HCT116 (cell line): ENCODE measurements around the gene TVP23A. TPM values are rescaled to one million over a fixed set of nuclear protein-coding genes. Genes with fewer than 3 reads are reported as not detected.

Experiments
- ATAC-seq: fragments of 200-7000 bp; cut with Tn5 transposase; 2 replicates; pipeline ENCODE4 v1.9.1; 2020; ENCODE audit warnings: mild to moderate bottlenecking, moderate library complexity
- BruUV-seq: library from RNA; stranded (reverse); fragments of 400-500 nt; replicated peaks from 2 replicates; lab custom pipeline; 2021; lab: Mats Ljungman, UMichigan
- CTCF ChIA-PET: fragments of 300-600 bp; sonication (Branson Sonifier 250); formaldehyde crosslinking; loops from one replicate; lab custom pipeline; 2021; ENCODE audit warnings: antibody characterized with exemption; lab: Charles Lee
- POLR2A ChIA-PET: fragments of 300-600, 350-600 bp; sonication (Branson Sonifier 250); formaldehyde crosslinking; loops from one replicate; lab custom pipeline; 2021; ENCODE audit warnings: antibody characterized with exemption; lab: Charles Lee
- RAD21 ChIA-PET, 2 experiments: fragments of 300-600 bp; sonication (Branson Sonifier 250); formaldehyde crosslinking; loops; one replicate each; lab custom pipeline; 2023; ENCODE audit warnings: low total read pairs in 2 of 2; ENCODE audit not compliant: uncharacterized antibody in 2 of 2, unreplicated experiment in 2 of 2, low non-redundant PET in 1 of 2; lab: Charles Lee
- DNase-seq: peaks from one replicate; pipeline ENCODE4 v3.0.0-alpha.2; 2010; ENCODE audit warnings: low read depth, low spot score
- H2AFZ ChIP-seq: fragments of 200-600 bp; shearing (Covaris generic), sonication (generic); 2 replicates; pipeline ENCODE4 v1.6.1; 2017; ENCODE audit warnings: low read depth, mixed run types, mixed read lengths, antibody characterized with exemption, low read length; ENCODE audit not compliant: poor library complexity, severe bottlenecking
- H3K27ac ChIP-seq: 2 replicates; pipeline ENCODE4 v1.5.1; 2012; ENCODE audit warnings: low read depth, low read length
- H3K27me3 ChIP-seq: fragments of 200-600 bp; sonication (generic); 2 replicates; pipeline ENCODE4 v1.6.1; 2016; ENCODE audit warnings: mixed run types, low read length, mixed read lengths; ENCODE audit not compliant: insufficient read depth
- H3K36me3 ChIP-seq, 2 experiments: fragments of 200-500 bp in 1 of 2; fragments of 200-600 bp in 1 of 2; sonication (Bioruptor generic) in 1 of 2; sonication (generic) in 1 of 2; 2 replicates each; pipeline versions ENCODE4 v1.5.1 to v1.6.1; 2014 to 2016; ENCODE audit warnings: low read length in 2 of 2, inconsistent platforms in 1 of 2, mixed read lengths in 1 of 2, mixed run types in 1 of 2; ENCODE audit not compliant: insufficient read depth in 2 of 2, control insufficient read depth in 1 of 2
- H3K4me1 ChIP-seq, 2 experiments: fragments of 200-600 bp in 1 of 2; sonication (generic) in 1 of 2; 2 replicates each; pipeline versions ENCODE4 v1.5.1 to v1.6.1; 2012 to 2017; ENCODE audit warnings: low read length in 2 of 2, inconsistent platforms in 1 of 2, mild to moderate bottlenecking in 1 of 2, mixed read lengths in 1 of 2, mixed run types in 1 of 2, moderate library complexity in 1 of 2; ENCODE audit not compliant: insufficient read depth in 2 of 2, control insufficient read depth in 1 of 2
- H3K4me2 ChIP-seq: fragments of 200-600 bp; sonication (generic); 2 replicates; pipeline ENCODE4 v1.6.1; 2017; ENCODE audit warnings: mixed run types, low read length, mixed read lengths
- H3K4me3 ChIP-seq, 2 experiments: fragments of 200-600 bp in 1 of 2; sonication (generic) in 1 of 2; replicated peaks in 1 of 2; 2 replicates each; pipeline ENCODE4 v1.5.1; 2011 to 2016; ENCODE audit warnings: low read length in 2 of 2, control low read depth in 1 of 2, low read depth in 1 of 2, mild to moderate bottlenecking in 1 of 2, mixed read lengths in 1 of 2, mixed run types in 1 of 2
- H3K79me2 ChIP-seq: fragments of 200-600 bp; sonication (generic); 2 replicates; pipeline ENCODE4 v1.6.1; 2017; ENCODE audit warnings: mild to moderate bottlenecking, mixed run types, low read length, moderate library complexity, mixed read lengths; ENCODE audit not compliant: insufficient read depth
- H3K9ac ChIP-seq: fragments of 200-600 bp; sonication (generic); 2 replicates; pipeline ENCODE4 v1.6.1; 2016; ENCODE audit warnings: low read length, mixed read lengths
- H3K9me2 ChIP-seq: fragments of 200-600 bp; sonication (generic), shearing (Covaris generic); 2 replicates; pipeline ENCODE4 v1.6.1; 2017; ENCODE audit warnings: mixed run types, mild to moderate bottlenecking, moderate library complexity; ENCODE audit not compliant: insufficient read depth
- H3K9me3 ChIP-seq, 2 experiments: fragments of 200-500 bp in 1 of 2; fragments of 200-600 bp in 1 of 2; sonication (Bioruptor generic) in 1 of 2; sonication (generic) in 1 of 2; 2 replicates each; pipeline ENCODE4 v1.6.1; 2014 to 2017; ENCODE audit warnings: low read length in 2 of 2, mixed read lengths in 2 of 2, inconsistent platforms in 1 of 2, low read depth in 1 of 2, mild to moderate bottlenecking in 1 of 2, mixed run types in 1 of 2, moderate library complexity in 1 of 2; ENCODE audit not compliant: control insufficient read depth in 1 of 2, insufficient read depth in 1 of 2
- H4K20me1 ChIP-seq: fragments of 200-600 bp; sonication (generic), shearing (Covaris generic); 2 replicates; pipeline ENCODE4 v1.6.1; 2017; ENCODE audit warnings: mixed run types, mild to moderate bottlenecking, moderate library complexity; ENCODE audit not compliant: insufficient read depth
- EZH2 ChIP-seq: fragments of 200-600 bp; sonication (generic); IDR thresholded peaks from 2 replicates; pipeline ENCODE4 v1.6.1; 2017; ENCODE audit warnings: antibody characterized with exemption, mixed run types
- ZFX ChIP-seq: fragments of 450-650 bp; IDR thresholded peaks from 2 replicates; pipeline ENCODE4 v1.6.1; 2017
- intact Hi-C: fragments of 100-400 bp; cut with micrococcal nuclease; formaldehyde crosslinking; loops from 2 replicates; pipeline ENCODE4 v1.10.0; 2022
- total RNA-seq: library from RNA; stranded (reverse); gene quantifications from one replicate; pipeline ENCODE4 v1.2.1, GENCODE V29; 2021; ENCODE audit not compliant: unreplicated experiment
- TF ChIP-seq, protein P1 (sequence below): IDR thresholded peaks from 2 replicates; pipeline ENCODE4 v1.6.1; 2012; ENCODE audit warnings: low read depth

TVP23A gene
- total RNA-seq, 1 experiment from 2014 or later: not detected

DNA sequence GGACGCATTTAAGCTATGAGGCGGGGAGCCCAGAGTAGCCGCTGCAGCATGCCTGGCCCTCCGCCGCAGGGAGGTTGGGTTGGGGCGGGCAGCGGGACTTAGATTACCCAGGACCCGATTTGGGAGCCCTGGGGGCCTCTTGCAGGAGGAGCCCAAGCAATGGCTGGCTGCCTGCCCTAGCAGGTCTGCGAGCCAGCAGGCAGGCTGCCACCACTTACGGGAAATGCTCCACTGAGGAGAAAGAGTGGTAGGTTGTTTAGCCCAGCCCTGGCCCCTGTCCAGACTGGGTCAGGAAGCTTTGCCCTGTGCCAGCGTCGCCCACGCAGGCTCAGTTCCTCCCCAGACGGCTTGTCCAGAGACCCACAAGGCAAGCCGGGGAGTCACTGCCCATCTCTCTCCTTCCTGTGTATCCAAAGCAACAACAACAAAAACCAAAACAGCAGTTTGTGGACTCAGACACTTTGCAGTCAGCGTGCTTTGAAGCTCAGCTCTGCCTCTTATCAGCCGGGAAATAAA is 10.3 kb upstream of the TVP23A start (continued):
- TF ChIP-seq, protein P1, sequence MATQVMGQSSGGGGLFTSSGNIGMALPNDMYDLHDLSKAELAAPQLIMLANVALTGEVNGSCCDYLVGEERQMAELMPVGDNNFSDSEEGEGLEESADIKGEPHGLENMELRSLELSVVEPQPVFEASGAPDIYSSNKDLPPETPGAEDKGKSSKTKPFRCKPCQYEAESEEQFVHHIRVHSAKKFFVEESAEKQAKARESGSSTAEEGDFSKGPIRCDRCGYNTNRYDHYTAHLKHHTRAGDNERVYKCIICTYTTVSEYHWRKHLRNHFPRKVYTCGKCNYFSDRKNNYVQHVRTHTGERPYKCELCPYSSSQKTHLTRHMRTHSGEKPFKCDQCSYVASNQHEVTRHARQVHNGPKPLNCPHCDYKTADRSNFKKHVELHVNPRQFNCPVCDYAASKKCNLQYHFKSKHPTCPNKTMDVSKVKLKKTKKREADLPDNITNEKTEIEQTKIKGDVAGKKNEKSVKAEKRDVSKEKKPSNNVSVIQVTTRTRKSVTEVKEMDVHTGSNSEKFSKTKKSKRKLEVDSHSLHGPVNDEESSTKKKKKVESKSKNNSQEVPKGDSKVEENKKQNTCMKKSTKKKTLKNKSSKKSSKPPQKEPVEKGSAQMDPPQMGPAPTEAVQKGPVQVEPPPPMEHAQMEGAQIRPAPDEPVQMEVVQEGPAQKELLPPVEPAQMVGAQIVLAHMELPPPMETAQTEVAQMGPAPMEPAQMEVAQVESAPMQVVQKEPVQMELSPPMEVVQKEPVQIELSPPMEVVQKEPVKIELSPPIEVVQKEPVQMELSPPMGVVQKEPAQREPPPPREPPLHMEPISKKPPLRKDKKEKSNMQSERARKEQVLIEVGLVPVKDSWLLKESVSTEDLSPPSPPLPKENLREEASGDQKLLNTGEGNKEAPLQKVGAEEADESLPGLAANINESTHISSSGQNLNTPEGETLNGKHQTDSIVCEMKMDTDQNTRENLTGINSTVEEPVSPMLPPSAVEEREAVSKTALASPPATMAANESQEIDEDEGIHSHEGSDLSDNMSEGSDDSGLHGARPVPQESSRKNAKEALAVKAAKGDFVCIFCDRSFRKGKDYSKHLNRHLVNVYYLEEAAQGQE: no peak
- TF ChIP-seq EZH2: no peak

DNA sequence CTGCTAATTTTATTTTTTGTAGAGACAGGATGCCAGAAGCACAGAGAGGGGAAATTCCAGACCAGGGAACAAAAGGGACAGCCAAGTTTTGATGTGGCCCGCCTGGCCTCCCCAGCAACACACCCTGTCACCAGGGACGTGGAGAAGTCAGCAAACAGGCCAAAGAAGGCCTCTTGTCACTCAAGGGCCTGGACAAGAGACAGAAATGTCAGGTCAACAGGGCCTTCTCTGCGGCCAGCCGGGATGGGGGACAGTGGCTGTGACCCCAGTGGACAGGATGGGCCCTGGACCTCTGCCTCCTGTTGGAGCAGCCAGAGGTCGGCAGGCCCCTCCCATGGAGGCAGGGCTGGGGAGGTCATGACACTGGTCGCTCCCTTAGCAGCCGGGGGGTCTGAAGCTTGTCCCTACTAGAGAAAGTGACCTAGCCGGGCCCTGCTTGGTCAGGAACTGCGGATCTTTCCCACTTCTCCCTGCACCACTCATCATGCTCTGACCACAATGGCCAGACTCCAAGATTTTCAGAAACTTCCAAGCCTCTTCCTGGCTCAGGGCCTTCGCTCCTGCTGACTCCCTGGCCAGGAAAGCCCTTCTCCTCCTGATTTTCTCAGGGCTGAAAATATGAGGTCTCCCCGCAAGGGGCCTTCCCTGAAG is 9.2 kb upstream of the TVP23A start:
- BruUV-seq: no TSS peak
- Histone ChIP-seq H3K4me1 (peaks cover 0 to 3% of the 10 kb centered on the region in 2 experiments; a peak in 2 of 4 replicates), H3K79me2 (no peaks in the 10 kb centered on the region), H3K27me3 (no peaks in the 10 kb centered on the region), H3K4me2 (no peak overlapping the region), H3K9me2 (no peaks in the 10 kb centered on the region), H3K9me3 (no peaks in the 10 kb centered on the region), H4K20me1 (no peaks in the 10 kb centered on the region), H3K4me3 (no peak overlapping the region), H3K36me3 (no peaks in the 10 kb centered on the region), H3K9ac (no peak overlapping the region), H3K27ac (no peak overlapping the region), H2AFZ (no peak overlapping the region)
- POLR2A ChIA-PET: no interaction called here
- DNase-seq (no peak), ATAC-seq (no peak)
- RAD21 ChIA-PET: no interaction called here
- TF ChIP-seq ZFX: no peak
- intact Hi-C loops: no loop called here
- CTCF ChIA-PET: no interaction called here
